Stimulated activated CD4-positive, alpha-beta T cell treated with anti-CD3 and anti-CD28 coated beads, Interleukin-15, amount 100 ng/mL, for 24 hours (primary cell): Measurements from ENCODE around the gene TSPAN9.

Experiments used
- DNase-seq: peaks from one replicate; pipeline ENCODE4 v3.0.0-alpha.2; 2020

TSPAN9 gene

DNA sequence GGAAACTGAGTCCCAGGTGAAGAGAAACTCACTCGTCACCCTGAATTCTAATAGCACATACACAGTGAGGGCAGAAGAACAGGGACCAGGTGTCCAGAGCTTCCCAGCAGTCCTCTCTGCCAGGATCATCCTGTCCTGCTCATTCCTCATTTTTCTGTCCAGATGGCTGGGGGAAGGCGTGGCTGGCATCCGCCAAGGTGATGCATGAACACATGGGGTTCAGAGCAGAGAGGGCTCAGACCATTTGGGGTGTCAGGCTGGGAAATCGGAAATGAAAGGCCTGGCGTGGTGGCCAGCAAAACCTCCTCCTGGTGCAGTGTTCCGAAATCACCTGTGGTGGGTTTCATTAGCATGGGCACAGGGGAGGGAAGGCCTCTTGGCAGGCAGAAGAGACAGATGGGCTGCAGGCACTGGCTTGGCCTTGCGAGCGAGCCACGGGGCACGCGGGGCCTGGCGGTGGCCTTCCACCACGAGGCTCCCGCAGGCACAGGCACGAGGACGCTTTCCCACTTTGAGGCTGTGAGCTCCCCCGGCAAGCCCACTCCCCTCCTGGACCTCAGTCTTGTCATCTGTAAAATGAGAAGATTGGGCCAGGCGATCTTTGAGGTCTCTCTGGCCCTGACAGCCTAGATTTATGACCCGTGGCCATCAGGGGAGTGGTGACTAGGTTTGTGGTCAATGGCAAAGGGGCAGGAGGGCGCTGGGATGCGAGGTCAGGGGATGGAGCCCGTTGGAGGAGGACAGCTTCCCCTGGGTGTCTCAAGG lies 68.5 kb downstream of the TSPAN9 start:
- no peak for DNase-seq

DNA sequence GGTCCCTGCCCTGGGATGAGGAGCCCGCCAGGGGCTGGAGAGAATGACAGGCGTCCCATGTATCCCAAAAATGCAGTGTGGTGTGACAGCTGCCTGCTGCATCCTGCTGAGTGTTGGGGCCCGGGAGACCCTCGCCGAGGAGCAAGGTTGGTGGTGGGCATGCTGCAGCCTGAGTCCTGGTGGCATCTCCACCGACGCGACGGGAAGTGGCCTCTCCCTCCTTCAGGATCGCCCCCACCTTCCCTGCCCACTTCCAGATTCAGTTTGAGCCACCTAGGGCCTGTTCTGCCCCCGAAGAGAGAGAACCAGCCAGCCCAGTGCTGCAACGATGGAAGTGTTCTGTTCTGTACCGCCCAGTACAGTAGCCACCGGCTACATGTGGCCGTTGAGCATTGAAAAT lies 70.1 kb downstream of the TSPAN9 start:
- DNase-seq = no peak

DNA sequence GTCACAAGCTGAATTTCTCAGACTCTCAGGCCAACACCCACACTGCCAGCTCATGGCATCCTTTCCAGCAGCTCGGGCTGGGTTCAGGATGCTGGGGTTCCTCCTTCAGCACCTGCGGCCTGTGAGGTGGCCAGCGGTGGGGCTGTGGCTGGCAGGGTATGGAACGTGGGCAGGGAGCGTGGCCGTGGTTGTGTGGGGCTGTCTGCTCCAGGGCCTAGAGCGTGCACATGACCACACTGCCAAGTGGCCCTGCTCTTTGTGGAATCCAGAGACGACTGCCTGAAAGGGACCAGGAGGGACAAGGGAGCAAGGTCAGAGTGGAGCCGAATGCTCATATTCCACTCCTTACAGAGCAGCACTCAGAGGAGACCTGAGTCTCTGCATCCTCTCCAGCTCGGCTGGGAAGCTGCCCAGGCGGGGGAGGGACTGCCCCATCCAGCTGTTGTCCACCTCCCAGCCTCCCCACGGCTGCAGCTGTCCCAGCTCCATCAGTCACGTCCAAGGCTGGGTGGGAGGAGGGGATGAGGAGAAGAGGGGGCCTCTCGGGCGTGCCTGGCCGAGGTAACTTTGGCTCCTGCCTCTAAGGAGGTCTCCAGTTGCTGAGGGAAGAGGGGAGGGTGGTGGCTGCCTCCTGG lies 71.3 kb downstream of the TSPAN9 start:
- no peak for DNase-seq

DNA sequence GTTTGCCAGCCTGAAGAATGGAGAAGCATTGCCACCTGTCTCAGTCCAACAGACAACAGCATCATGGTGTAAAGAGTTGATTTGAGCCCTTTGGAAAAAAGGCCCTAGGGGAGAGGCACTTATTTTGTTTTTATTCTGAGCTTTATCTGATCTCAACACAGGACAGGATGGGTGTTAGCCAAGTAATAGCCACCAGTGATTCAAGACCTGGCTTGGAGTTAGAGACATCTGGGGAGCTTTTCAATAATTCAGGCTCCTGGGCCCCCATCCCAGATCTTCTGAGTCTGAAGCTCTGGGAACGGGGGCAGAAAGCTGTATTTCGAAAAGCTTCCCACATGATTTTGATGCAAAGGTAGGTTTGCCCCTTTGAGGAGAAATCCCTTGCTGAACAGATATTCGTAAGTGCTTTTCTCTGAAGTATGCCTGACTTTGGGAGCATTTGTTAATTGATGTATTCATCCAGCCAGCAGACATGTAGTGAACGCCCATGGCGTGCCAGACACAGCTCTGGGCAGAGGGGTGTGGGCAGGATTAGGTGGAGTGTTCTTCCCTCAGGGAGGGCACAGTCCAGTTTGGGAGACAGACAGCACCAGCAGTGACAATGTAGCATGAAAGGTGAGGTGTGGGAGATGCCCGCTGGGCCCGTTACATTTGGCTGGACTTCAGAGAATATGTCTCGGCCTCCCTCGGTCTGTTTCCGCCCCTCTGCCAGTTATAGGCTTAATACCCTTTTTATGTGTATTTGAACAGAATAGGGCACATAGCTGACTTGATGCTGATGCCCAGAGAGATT lies 72.5 kb downstream of the TSPAN9 start:
- DNase-seq = no peak

DNA sequence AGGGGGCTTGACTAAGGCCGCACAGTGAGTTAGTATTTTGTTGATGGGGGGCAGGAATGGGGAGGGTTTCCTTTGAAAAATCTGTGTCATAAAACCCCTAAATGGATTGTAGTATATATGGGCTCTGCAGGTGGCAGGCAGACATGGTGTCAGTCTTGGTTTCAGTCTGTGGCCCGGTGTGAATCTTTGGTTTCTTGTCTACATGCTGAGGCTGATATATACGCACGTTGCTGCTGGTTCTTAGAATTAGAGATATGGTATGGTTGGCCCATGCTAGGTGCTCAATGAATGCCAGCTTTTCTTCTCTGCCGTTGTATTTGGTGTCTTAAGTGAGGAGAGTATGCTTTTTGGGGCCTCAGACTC lies 73.1 kb downstream of the TSPAN9 start:
- no peak for DNase-seq

DNA sequence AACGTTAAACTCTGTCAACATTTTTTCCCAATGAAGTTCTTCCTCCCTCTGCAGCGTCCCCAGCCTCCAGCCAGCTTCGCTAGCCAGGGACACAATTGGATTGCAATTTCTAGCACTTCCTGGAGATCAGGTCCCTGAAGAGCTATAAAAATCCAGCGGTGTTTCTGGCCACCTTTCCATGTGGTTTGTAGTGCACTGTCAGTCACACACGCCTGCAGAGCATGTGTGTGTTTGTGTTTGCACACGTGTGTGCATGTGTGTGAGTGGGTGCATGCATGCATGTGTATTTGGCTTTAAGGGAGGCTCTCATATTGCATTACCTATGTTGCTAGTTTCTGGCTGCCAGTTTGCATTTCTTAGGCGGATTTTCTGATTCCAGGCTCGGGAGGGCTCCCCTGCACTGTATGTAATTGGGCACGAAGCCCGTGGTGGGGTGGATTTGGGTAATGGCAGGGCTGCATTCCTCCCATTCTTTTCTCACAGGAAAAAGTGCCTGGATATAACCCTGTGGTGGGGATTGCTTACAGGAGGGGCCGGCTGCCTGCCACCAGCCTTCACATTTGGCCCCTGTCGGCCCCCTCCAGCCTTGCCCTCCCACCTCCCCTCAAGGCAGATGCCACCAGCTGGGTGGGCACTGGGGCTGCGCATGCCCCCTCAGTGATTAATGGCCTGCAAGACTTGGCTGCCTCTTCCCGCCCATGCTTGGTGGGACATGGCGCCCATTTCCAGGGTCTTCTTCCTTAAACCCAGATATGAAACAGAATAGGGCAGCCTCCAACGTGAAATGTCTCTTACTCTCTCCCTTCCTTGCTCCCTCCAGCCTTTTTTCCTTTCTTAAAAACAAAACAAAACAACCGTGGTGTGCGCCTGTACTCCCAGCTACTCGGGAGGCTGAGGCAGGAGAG lies 74.0 kb downstream of the TSPAN9 start:
- no peak for DNase-seq

DNA sequence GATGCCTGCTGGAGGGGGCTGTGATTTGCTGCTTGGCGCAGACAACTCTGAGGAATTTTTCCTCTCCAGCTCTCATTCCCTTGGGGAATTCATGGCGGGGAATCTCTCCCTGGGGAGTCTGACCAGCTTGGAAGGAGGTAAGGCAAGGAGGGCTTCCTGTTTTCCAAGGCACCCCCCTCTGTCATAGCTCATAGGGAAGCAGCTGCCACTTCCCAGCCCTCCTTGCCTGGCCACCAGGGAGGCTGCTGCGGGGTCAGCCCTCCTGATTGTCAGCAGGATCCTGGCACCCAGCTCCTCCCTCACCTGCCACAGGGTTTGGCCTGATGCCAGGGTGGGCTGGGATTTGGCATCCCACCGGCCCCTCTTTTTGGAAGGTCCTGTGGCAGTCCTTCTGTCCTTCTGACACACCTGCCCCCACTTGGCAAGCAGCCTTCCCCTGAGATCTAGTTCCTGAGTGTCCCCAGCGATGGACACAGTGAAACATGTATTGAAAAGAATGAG lies 74.9 kb downstream of the TSPAN9 start:
- no peak for DNase-seq

DNA sequence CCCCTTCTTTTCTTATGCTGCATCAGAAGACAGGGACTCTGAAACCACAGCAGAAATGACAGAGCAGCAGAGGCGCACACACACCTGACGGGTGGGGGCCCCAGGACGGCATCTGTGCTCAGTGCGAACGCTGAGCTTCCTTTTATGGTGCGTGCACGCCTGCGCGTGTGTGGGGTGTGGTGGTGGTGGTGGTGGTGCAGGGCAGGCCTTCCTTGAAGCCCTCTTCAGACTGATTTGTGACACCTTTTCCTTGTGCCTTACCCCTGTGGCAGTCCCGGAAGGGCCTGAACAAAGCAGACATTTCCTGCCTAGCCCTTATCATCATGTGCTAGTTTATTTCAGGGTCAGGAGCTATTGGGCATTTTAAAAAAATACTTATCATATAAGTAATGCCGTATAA lies 75.7 kb downstream of the TSPAN9 start:
- peak; percentile 22 for DNase-seq

DNA sequence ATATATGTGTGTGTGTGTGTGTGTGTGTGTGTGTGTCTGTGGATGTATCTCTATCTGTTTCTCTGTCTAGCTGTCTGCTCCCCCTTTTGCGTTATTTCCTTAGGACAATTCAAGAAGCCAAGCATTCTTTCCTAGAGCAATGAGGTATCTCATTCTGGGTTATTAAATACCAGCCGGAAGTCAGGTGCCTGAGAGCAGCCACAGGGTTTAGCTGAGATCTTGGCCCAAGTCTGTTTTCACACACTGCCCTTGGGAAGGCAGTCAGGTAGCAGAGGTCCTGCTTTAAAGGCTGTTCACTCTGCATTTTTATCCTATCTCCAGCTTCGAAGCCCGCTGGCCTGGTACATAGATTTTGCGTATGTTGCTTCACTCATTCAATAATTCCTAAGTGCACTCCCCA lies 76.8 kb downstream of the TSPAN9 start:
- DNase-seq = no peak

DNA sequence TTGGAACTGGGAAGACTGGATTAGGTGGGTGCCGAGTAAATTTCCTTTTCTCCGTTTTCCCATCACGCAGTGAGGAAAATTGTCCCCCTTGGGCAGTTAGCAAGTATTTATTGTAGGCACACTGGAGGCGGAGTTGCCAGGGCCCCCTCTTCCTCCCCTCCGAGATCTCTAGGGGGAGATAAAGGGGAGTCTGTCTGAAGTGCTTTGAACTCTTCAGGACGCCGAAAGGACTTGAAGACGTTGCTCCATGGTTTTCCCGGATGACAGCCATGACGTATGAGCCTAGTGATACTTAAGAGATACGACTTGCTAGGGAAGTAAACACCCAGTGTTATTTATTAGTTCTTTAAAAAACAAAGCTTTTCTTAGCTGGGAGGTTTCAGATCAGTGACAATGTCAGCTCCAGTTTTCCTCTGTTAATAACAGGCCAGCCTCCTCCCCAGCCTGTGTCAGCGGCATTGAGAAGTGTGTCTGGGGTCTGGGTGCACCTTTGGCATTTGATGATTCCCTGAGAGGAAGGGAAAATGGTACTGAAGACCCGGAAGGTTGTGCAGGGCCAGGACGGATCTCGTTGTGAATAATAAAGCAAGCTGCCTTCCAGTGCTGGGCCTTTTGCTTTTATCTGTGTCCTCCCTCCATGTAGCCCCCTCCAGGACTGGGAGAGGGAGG lies 78.7 kb downstream of the TSPAN9 start:
- DNase-seq = no peak

DNA sequence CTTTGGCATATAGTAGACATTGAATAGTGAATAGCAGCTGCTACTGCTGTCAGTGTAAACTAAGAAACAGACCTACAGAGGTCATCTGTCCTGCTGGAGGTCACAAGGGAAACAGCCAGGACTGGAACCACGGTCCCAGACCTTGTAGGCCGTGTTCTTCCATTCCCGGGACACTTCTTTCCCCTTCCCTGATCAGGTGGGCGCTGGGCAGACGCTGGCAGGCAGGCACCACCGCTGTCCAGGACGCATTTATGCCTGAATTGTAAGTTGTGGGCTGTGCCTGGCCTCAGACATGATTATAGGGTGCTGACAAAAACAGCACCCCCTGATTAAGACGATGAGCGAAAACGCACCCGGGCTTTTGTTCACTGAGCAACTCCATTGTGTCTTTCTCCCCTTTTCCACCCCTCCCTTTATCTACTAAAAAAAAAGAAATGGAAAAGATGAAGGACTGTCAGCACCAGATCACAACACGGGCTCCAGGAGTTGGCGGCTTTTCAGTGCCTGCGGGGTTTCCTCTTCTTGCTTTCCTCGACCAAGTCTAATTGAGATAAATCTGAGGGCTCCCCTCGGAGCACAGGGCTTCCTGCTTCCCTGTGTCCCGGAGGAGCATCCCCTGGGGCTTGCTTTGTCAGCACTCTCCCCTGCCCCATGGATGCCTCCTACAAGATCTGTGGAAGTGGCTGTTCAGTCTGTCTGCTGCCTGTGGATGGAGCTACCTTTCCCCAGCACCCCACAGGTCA lies 80.6 kb downstream of the TSPAN9 start:
- DNase-seq = no peak

DNA sequence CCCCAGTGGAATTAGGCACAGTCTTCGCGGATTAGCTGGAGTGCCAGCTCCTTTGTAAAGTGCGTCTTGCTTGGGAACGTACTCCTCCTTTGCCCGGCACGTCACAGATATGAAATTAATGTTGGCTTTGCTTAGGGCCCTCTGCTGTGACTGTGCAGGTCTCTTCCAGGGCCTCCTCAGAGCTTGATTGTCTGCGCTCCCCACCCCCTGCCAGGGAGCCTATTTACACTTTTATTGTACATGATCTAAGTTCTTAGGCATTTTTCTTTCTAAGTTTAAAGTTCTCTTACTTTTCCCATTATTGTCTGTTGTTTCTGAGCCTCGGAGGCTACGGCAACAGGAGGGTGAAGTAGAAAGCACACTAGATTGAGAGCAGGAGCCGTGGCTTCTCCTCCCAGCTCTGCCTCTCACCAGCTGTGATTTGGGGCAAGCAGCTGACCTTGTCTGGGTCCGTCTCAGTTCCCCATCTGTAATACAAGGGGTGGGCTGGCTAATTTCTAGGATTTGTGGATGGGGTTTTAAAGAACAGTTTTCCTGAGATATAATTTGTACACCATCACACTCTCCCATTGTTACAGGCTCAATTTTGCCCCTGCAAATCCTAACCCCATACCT lies 81.8 kb downstream of the TSPAN9 start:
- no peak for DNase-seq

DNA sequence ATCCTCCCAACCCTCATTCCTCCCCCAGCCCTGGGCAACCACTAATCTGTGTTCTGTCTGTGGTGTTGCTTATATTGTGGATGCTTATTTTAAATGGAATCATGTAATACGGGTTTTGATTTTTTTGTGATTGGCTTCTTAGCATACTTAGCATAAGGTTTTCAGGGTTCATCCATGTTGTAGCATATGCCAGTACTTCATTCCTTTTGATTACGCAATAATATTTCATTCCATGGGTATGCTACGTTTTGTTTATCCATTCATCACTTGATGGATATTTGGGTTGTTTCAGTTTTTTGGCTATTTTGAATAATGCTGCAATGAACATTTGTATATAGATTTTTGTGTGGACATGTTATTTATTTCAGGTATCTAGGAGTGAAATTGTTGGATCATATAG lies 82.9 kb downstream of the TSPAN9 start:
- DNase-seq = no peak

DNA sequence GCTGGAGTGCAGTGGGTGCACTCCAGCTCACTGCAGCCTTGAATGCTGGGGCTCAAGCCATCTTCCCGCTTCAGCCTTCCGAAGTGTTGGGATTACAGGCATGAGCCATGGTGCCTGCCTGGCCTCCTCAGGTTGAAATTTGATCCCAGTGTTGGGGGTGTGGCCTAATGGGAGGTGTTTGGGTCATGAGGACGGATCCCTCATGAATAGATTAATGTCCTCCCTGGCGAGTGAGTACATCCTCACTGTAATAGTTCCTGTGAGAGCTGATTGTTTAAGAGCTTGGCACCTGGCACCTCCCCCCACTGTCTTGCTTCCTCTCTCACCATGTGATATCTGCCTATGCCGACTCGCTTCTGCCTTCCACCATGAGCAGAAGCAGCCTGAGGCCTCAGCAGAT lies 84.7 kb downstream of the TSPAN9 start:
- DNase-seq = no peak

DNA sequence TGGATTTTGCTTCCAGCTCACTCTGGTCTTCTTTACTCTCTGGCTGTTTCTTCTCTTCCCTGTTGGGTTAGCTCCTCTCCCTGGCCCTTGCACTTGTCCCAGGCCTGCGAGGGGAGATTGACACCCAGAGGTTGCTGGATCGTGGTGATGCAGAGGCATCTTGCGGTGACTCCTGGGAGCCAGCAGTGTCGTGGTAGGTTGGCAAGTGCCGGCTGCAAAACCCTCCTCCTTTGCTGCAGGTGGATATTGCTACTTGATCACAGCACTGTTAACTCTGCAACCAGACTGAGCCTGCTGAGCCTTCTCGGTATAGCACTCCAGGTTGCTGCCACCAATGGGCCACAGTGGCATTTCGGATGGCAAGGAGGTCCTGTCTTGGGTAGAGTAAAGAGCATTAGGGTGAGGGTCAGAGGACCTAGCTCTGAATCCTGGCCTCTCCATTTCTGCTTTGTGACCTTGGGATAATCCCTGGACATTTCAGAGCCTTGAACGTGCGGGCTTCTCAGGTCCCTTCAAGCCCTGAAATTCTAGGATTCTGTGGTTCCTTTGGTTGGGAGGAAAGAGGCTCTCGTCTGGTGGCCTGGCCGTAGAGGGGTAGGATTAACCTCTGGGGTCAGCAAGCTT lies 87.4 kb downstream of the TSPAN9 start:
- no peak for DNase-seq

DNA sequence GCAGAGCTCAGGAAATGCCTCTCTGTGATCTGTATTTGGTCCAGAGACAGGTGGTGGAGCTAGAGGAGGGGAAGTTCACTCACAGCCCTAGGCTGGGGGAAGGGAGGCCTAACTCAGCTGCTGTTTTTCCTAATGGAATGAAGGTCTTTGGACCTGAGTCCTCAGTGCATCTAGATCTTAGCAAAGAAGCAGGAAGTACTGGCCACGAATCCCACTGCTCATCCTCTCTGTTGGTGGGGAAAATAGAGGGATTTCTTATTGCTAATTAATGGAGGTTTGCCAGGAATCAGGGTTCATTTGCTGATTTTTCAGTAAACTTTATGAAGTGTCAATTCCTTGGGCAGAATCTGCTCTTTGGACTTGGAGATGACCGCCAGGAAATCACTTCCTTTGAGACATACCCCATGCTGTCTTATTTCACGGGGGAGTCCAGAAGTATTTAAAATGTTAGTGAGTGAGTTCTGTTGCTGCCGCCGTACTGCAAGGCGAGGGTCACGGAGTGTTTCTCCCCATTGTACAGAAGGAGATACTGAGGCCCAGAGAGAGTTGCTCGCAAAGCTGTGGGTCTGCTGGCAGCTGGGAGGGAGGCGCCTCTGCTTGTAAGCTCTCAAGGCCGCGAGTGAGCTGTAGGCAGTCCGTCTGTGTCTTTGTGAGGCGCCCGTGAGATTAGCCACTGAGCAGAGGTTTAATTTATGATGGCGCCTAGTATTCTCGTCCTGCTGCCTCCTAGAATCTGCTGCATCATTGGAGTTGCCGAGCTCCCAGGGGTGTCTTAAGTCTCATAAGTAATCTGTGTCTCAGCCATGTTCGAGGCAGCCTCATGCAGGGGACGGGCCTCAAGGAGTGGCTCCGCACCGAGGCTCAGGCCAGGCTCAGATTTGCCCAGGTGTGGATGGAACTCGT lies 88.2 kb downstream of the TSPAN9 start:
- DNase-seq = no peak

DNA sequence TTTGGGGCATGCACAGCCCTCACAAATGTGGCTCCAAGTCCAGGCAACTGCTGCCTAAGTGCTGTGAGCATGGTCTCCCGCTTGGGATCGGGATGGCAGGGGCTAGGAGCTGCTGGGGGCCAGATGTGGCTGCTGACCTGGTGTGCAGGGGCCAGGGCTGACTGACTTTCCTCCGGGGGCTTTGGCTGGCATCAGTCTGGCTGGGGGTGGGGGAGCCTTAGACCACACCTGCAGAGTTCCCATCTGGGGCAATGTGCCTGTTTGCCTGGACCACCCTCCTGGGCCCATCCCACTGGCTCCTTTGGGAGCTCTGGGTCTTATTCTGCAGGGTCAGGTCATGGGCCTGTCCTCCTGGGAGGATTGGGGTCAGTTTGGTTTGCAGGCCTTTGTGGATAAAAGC lies 90.5 kb downstream of the TSPAN9 start:
- DNase-seq = no peak

DNA sequence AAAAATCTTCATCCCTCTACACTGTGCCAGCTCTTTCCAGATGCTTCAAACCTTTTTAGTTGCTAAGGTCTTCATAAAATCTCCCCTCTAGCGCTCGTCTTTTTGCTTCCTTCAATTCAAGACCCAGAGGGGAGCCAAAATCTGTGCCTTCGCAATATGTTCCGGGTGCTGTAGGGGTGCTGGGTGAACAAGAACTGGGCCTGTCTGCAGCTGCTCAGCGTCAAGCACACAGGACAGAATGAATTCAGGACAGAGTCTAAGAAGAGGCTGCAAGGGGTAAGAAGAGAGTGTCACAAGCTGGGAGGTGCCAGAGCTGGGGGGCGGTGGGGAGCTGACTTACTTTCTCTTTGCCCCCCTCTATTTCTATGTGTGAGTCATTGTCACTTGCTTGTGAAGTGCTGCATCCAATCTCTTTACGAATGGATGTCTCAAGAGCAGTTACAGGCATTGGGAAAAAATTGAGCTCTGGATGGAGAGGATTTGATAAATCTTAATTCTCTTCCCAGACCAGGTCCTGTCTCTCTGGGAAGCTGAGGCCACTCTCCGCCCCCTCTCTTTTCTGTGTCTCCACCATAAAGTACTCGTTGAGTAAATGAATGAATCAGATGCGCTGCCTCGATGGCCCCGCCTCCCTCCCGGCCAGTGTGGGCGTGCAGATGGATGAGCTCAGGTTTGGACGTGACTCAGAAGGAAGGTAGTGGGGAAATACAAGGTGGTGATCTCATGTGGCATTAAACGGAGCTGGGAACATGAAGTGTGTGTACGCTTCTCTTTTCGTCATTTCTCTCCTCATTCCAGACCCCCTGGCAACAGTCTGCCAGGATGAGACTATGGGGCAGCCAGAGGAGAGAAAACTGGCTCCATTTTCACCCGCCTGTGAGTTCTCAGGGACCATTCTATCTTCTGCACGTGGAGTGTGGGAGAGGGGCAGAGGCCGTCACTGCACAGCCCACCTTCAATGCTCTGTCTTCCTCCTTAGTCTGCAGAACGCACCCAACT lies 91.3 kb downstream of the TSPAN9 start:
- DNase-seq = peak; percentile 64
